PC-3 (cell line): Measurements from ENCODE around the gene CA5B. TPM values are rescaled to one million over a fixed set of nuclear protein-coding genes. Genes with fewer than 3 reads are reported as not detected.
"Not testable (repeated sequence)": the region's sequence is repeated elsewhere in the genome, so short reads cannot be mapped to it uniquely, and the experiment has no call there.

Source experiments
- ATAC-seq: fragments of 200-7000 bp; cut with Tn5 transposase; 2 replicates; pipeline ENCODE4 v1.9.1; 2020; ENCODE audit warnings: mild to moderate bottlenecking, moderate library complexity
- BruUV-seq: library from RNA; stranded (reverse); fragments of 400-500 nt; replicated peaks from 2 replicates; lab custom pipeline; 2021; lab: Mats Ljungman, UMichigan
- CTCF ChIA-PET: fragments of 300-600 bp; sonication (Branson Sonifier 250); formaldehyde crosslinking; loops from one replicate; lab custom pipeline; 2022; ENCODE audit warnings: antibody characterized with exemption; lab: Charles Lee
- POLR2A ChIA-PET: fragments of 300-600 bp; sonication (Branson Sonifier 250); formaldehyde crosslinking; loops from one replicate; lab custom pipeline; 2022; ENCODE audit warnings: antibody characterized with exemption; ENCODE audit not compliant: unreplicated experiment; lab: Charles Lee
- DNase-seq: peaks from one replicate; pipeline ENCODE4 v3.0.0-alpha.2; 2015
- H2AFZ ChIP-seq: fragments of 300-600 bp; sonication (generic); 2 replicates; pipeline ENCODE4 v1.6.0; 2016; ENCODE audit warnings: antibody characterized with exemption, low read length
- H3F3A ChIP-seq: fragments of 300-600 bp; sonication (generic); one replicate; pipeline ENCODE4 v1.6.0; 2017; ENCODE audit warnings: antibody characterized with exemption, low read length, control low read depth, mild to moderate bottlenecking; ENCODE audit not compliant: unreplicated experiment
- H3K27ac ChIP-seq: fragments of 300-600 bp; sonication (generic); 2 replicates; pipeline ENCODE4 v1.5.1; 2016; ENCODE audit warnings: mild to moderate bottlenecking, low read length
- H3K27me3 ChIP-seq: fragments of 300-600 bp; sonication (generic); 2 replicates; pipeline ENCODE4 v1.6.1; 2016; ENCODE audit warnings: low read length, mixed read lengths
- H3K36me3 ChIP-seq: fragments of 300-600 bp; sonication (generic); 2 replicates; pipeline ENCODE4 v1.6.1; 2016; ENCODE audit warnings: low read depth, mixed run types, low read length, mixed read lengths
- H3K4me1 ChIP-seq: fragments of 300-600 bp; sonication (generic); 2 replicates; pipeline ENCODE4 v1.5.1; 2016; ENCODE audit warnings: low read length; ENCODE audit not compliant: insufficient read depth
- H3K4me2 ChIP-seq: fragments of 300-600 bp; sonication (generic); 2 replicates; pipeline ENCODE4 v1.6.0; 2016; ENCODE audit warnings: low read length
- H3K4me3 ChIP-seq: fragments of 300-600 bp; sonication (generic); 2 replicates; pipeline ENCODE4 v1.5.1; 2016; ENCODE audit warnings: mild to moderate bottlenecking, low read length, mixed read lengths
- H3K79me2 ChIP-seq: fragments of 300-600 bp; sonication (generic); 2 replicates; pipeline ENCODE4 v1.6.1; 2017; ENCODE audit warnings: low read length, mixed read lengths
- H3K9ac ChIP-seq: fragments of 300-600 bp; sonication (generic); 2 replicates; pipeline ENCODE4 v1.6.0; 2016; ENCODE audit warnings: mild to moderate bottlenecking, low read length
- H3K9me2 ChIP-seq: fragments of 300-600 bp; sonication (generic); replicated peaks from 2 replicates; pipeline ENCODE4 v1.6.1; 2016; ENCODE audit warnings: mixed run types, low read length, mixed read lengths
- H3K9me3 ChIP-seq: fragments of 300-600 bp; sonication (generic); 2 replicates; pipeline ENCODE4 v1.6.1; 2016; ENCODE audit warnings: low read length, mixed read lengths
- H4K20me1 ChIP-seq: fragments of 300-600 bp; sonication (generic); 2 replicates; pipeline ENCODE4 v1.6.1; 2016; ENCODE audit warnings: low read length, mixed read lengths
- EZH2 ChIP-seq: fragments of 300-600 bp; sonication (generic); IDR thresholded peaks from one replicate; pipeline ENCODE4 v1.6.1; 2017; ENCODE audit warnings: antibody characterized with exemption, mild to moderate bottlenecking, low read length; ENCODE audit not compliant: unreplicated experiment
- EZH2phosphoT487 ChIP-seq: fragments of 300-600 bp; sonication (generic); IDR thresholded peaks from 2 replicates; pipeline ENCODE4 v1.6.1; 2018; ENCODE audit warnings: mild to moderate bottlenecking, antibody characterized with exemption, low read length, borderline replicate concordance
- intact Hi-C: fragments of 100-400 bp; cut with micrococcal nuclease; formaldehyde crosslinking; loops from 2 replicates; pipeline ENCODE4 v1.9.0; 2023
- total RNA-seq: library from RNA; depleted of rRNA; stranded (reverse); fragments of >200 nt; gene quantifications from 2 replicates; pipeline ENCODE4 v1.2.3, GENCODE V29; 2014
- TF ChIP-seq, protein P1 (sequence below): fragments of 300-600 bp; sonication (generic); conservative IDR thresholded peaks from 2 replicates; pipeline ENCODE4 v1.5.1; 2017; ENCODE audit warnings: antibody characterized with exemption, low read depth, mild to moderate bottlenecking, low read length

Gene CA5B
- total RNA-seq, 1 experiment from 2014 or later = 8.5 TPM

- Histone ChIP-seq H3K9ac (no peak overlapping the region), H3K4me3 (no peak overlapping the region), H3K27me3 (no peaks in the 10 kb centered on the region), H3K27ac (no peak overlapping the region), H3K9me3 (no peaks in the 10 kb centered on the region), H3K79me2 (no peaks in the 10 kb centered on the region), H3K4me2 (no peak overlapping the region), H3F3A (no peaks in the 10 kb centered on the region), H2AFZ (no peak overlapping the region), H3K9me2 (no peaks in the 10 kb centered on the region), H4K20me1 (no peaks in the 10 kb centered on the region), H3K36me3 (peaks cover 28% of the 10 kb centered on the region), H3K4me1 (no peaks in the 10 kb centered on the region)
- TF ChIP-seq EZH2phosphoT487 = no peak
- no peak for TF ChIP-seq EZH2
- TF ChIP-seq, protein P1, sequence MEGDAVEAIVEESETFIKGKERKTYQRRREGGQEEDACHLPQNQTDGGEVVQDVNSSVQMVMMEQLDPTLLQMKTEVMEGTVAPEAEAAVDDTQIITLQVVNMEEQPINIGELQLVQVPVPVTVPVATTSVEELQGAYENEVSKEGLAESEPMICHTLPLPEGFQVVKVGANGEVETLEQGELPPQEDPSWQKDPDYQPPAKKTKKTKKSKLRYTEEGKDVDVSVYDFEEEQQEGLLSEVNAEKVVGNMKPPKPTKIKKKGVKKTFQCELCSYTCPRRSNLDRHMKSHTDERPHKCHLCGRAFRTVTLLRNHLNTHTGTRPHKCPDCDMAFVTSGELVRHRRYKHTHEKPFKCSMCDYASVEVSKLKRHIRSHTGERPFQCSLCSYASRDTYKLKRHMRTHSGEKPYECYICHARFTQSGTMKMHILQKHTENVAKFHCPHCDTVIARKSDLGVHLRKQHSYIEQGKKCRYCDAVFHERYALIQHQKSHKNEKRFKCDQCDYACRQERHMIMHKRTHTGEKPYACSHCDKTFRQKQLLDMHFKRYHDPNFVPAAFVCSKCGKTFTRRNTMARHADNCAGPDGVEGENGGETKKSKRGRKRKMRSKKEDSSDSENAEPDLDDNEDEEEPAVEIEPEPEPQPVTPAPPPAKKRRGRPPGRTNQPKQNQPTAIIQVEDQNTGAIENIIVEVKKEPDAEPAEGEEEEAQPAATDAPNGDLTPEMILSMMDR = no peak
- ChIA-PET POLR2A (no interaction called here), CTCF (no interaction called here)
- DNase-seq (no peak), ATAC-seq (no peak)
- no TSS peak for BruUV-seq
- intact Hi-C loops = no loop called here
These were observed 41.6 kb upstream of the CA5B start for GRCh38 chrX:15696516-15696915.

GRCh38 chrX:15702488-15703371, 35.3 kb upstream of the CA5B start:
- CTCF ChIA-PET = no interaction called here
- no TSS peak for BruUV-seq

GRCh38 chrX:15703809-15704208, 34.3 kb upstream of the CA5B start:
- H3K27me3 ChIP-seq, CTCF ChIA-PET, POLR2A ChIA-PET: not testable (repeated sequence)

More at GRCh38 chrX:15702488-15703371, 35.3 kb upstream of the CA5B start:
- Histone ChIP-seq H3K36me3 (peaks cover 14% of the 10 kb centered on the region; the same call in 1 of the 2 replicates), H3F3A (no peaks in the 10 kb centered on the region), H3K9me2 (no peaks in the 10 kb centered on the region), H3K79me2 (no peaks in the 10 kb centered on the region), H4K20me1 (no peaks in the 10 kb centered on the region), H3K9ac (no peak overlapping the region), H3K4me3 (no peak overlapping the region), H3K27me3 (no peaks in the 10 kb centered on the region), H3K9me3 (no peaks in the 10 kb centered on the region), H3K4me1 (no peaks in the 10 kb centered on the region), H3K27ac (no peak overlapping the region), H3K4me2 (no peak overlapping the region), H2AFZ (no peak overlapping the region)
- intact Hi-C loops = no loop called here
- DNase-seq = no peak
- POLR2A ChIA-PET = no interaction called here
- no peak for ATAC-seq
- no peak for TF ChIP-seq EZH2
- no peak for TF ChIP-seq EZH2phosphoT487
- TF ChIP-seq, protein P1 = no peak

GRCh38 chrX:15704273-15704672, 33.8 kb upstream of the CA5B start:
- H3K9me3 ChIP-seq, H3K4me2 ChIP-seq, H3K4me3 ChIP-seq, ATAC-seq, H2AFZ ChIP-seq, H3K27ac ChIP-seq, H3K4me1 ChIP-seq, H3K9me2 ChIP-seq, POLR2A ChIA-PET, DNase-seq, H3F3A ChIP-seq, H3K27me3 ChIP-seq, BruUV-seq, H3K9ac ChIP-seq, H3K79me2 ChIP-seq, CTCF ChIA-PET, H4K20me1 ChIP-seq, intact Hi-C loops: not testable (repeated sequence)
- H3K36me3 ChIP-seq = peaks cover 12% of the 10 kb centered on the region; the same call in 1 of the 2 replicates

More at GRCh38 chrX:15703809-15704208, 34.3 kb upstream of the CA5B start:
- H3K4me2 ChIP-seq, H2AFZ ChIP-seq, H3K9me2 ChIP-seq, H3K27ac ChIP-seq, DNase-seq, H3F3A ChIP-seq, intact Hi-C loops, H3K9me3 ChIP-seq, H3K4me3 ChIP-seq, H4K20me1 ChIP-seq, BruUV-seq, H3K79me2 ChIP-seq, H3K4me1 ChIP-seq, H3K9ac ChIP-seq: not testable (repeated sequence)
- peaks cover 14% of the 10 kb centered on the region; the same call in 1 of the 2 replicates for H3K36me3 ChIP-seq
- ATAC-seq = peak; percentile 35; the same call in 1 of the 2 replicates
